Measurements from ENCODE around the gene HOXB9. TPM values are rescaled to one million over a fixed set of nuclear protein-coding genes. Genes with fewer than 3 reads are reported as not detected.

The HOXB9 gene
- total RNA-seq, 4 donors from 2014 or later: 0.17 to 0.38 TPM; not detected in 2

DNA sequence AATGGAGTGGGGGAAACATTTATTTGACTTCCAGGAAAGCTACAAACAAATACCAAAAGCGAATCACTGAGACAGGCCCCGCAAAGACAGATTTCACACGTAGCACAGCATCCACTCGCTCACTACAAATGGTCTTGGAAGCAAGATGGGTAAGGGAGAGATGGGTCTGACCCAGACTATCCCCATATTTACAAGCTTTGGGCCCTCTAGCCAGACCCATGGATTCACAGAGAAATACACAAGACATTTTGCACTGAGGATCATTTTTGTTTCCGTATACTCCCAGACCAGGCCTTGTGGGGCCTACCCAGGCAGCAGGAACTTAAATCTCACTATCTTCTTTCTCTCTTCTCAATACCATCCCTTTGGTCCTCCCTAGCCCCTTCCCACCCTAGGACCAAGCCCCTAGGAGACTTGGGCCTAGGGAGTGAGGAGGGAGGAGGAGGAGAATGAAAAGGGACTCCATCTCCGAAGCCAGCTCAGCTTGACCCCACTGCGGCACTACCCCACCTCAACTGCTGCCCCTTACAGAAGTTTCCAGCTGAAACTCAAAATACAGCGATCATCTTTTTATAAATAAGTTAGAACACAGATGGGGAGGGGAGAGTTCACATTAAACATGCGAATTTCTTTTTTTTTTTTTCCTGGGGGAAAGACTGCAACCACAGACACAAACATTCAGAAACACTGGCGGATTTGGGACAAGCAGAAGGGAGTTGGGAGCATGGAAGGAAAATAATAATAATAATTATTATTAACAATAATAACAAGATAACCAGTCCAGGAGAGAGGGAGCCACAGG lies 34.7 kb downstream of the HOXB9 start:
- TF ChIP-seq, protein P1, sequence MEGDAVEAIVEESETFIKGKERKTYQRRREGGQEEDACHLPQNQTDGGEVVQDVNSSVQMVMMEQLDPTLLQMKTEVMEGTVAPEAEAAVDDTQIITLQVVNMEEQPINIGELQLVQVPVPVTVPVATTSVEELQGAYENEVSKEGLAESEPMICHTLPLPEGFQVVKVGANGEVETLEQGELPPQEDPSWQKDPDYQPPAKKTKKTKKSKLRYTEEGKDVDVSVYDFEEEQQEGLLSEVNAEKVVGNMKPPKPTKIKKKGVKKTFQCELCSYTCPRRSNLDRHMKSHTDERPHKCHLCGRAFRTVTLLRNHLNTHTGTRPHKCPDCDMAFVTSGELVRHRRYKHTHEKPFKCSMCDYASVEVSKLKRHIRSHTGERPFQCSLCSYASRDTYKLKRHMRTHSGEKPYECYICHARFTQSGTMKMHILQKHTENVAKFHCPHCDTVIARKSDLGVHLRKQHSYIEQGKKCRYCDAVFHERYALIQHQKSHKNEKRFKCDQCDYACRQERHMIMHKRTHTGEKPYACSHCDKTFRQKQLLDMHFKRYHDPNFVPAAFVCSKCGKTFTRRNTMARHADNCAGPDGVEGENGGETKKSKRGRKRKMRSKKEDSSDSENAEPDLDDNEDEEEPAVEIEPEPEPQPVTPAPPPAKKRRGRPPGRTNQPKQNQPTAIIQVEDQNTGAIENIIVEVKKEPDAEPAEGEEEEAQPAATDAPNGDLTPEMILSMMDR (IDR thresholded peaks at IDR 0.05; ENCODE audit: low read depth): no peak

GRCh38 chr17:48590607-48591161 lies 35.5 kb downstream of the HOXB9 start:
- TF ChIP-seq, protein P1 (IDR thresholded peaks at IDR 0.05; ENCODE audit: low read depth): no peak

DNA sequence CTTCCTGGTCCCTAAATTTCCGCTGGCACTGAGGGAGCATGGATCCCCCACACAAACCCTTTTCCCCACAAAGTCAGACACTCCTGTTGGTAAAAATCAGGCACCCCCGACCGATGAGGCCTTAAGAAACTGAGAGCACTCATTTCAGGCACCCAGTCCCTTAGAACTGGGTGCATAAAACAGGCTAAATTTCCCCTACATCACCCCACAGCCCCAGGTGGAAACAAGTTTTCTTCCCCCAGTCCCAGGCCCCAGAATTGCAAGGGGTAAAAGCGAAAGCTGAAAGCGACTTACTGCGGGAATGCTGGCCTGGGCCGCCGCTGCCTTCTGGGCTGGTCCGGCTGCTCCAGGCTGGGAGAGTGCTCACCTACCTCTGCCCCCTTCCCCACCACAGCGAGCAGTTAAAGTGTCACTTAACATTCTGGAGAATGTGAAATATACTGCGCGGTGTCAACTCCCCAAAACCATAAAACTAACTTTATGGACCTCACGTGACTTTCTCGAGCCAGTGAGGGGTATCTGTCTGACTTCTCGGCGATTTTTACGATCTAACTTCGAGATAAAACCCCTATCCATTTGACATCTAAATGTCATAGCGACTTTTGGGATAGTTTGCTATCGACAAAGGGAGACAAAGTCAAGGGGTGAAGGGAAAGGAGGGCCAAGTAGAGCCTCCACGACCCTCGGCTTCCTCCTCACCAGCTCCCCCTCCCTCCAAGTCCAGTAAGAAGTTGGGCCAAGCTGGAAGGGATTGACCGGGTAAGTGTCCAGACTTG lies 36.1 kb downstream of the HOXB9 start, which contains the start of gene HOXB3:
Gene HOXB3 (minus strand): TSS at position 411 of the 776 bp plus-strand sequence. CDS start 37,767 bp downstream, outside the sequence.
- TF ChIP-seq, protein P1 (IDR thresholded peaks at IDR 0.05; ENCODE audit: low read depth): no peak

DNA sequence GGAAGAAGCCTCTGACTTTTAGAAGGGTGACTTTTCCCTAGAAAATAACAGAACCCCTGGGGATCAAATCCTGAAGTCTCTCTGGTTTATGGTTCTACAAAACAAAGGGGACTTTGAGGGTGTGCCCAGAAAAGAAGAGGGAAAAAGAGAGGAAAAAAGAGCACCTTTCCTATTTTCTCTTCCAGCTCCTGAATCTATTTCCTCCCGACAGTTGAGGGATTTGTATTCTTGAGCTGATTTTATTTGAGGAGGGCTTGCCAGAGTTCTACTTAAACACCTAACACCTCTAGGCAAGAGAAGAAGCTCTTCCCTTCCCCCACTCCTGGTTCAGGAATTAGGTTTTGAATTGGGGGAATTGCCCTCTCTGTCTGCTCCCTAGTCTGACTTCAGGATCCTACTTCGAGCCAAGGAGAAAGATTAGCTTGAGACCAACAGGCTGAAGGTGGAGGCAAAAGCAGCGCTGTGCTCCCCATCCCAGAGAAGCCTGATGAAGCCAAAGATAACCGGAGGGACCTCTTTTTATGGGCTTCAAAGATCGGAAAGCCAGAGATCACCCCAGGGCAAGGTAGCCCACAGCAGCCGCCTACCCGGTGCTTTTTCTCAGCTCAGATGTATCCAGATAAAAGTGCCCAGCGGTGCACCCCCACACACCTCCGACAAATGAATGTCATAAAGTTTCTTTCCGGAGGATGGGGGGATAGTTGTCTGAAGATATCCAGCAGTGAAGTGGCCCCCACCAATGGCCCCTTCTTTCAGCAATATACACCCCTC lies 36.9 kb downstream of the HOXB9 start:
- TF ChIP-seq, protein P1 (IDR thresholded peaks at IDR 0.05; ENCODE audit: low read depth): no peak

DNA sequence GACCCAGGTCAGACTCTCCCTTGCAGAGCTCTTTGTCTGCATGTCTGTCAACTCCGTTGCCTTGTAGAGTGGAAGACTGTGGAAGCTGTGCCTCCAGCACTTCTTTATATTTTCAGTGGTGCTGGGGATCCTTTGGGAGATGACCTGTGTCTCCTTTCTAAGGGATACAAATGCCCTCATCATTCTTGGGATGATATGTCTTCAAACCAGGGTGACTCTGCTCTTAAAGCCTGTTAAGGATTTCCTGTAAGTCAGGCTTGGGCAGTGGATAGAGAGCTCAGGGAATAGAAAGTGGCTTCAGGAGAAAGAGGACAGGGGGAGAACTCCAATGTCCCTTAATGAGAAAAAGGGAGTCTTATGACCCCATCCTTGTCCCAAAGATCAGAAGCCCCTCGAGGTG lies 37.6 kb downstream of the HOXB9 start:
- TF ChIP-seq, protein P1 (IDR thresholded peaks at IDR 0.05; ENCODE audit: low read depth): no peak

DNA sequence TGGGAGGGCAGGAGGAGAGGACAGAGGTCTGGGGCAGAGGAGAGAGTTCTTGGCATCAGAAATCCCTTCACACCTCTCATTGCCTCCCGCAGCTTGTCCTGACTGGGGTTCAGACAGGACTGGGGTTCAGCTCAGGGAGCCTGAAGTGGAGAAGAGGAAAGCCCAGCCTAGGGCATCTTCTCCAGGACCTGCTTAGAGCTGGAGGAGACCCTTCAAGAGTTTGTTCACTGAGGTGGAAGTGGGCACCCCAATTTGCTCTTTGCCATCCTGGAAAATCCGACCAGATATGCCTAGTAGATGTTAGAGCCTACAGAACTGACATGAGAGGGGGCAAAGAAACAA lies 38.1 kb downstream of the HOXB9 start:
- TF ChIP-seq, protein P1 (IDR thresholded peaks at IDR 0.05; ENCODE audit: low read depth): no peak

Measured in subcutaneous adipose tissue (tissue), 4 donors.